ENCODE results near the gene RAD18. TPM values are rescaled to one million over a fixed set of nuclear protein-coding genes. Genes with fewer than 3 reads are reported as not detected.

The RAD18 gene, protein sequence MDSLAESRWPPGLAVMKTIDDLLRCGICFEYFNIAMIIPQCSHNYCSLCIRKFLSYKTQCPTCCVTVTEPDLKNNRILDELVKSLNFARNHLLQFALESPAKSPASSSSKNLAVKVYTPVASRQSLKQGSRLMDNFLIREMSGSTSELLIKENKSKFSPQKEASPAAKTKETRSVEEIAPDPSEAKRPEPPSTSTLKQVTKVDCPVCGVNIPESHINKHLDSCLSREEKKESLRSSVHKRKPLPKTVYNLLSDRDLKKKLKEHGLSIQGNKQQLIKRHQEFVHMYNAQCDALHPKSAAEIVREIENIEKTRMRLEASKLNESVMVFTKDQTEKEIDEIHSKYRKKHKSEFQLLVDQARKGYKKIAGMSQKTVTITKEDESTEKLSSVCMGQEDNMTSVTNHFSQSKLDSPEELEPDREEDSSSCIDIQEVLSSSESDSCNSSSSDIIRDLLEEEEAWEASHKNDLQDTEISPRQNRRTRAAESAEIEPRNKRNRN
- polyA plus RNA-seq (4.7 and 5.4 TPM in 2 replicates), polyA minus RNA-seq (18.5 and 37.9 TPM in 2 replicates)

DNA sequence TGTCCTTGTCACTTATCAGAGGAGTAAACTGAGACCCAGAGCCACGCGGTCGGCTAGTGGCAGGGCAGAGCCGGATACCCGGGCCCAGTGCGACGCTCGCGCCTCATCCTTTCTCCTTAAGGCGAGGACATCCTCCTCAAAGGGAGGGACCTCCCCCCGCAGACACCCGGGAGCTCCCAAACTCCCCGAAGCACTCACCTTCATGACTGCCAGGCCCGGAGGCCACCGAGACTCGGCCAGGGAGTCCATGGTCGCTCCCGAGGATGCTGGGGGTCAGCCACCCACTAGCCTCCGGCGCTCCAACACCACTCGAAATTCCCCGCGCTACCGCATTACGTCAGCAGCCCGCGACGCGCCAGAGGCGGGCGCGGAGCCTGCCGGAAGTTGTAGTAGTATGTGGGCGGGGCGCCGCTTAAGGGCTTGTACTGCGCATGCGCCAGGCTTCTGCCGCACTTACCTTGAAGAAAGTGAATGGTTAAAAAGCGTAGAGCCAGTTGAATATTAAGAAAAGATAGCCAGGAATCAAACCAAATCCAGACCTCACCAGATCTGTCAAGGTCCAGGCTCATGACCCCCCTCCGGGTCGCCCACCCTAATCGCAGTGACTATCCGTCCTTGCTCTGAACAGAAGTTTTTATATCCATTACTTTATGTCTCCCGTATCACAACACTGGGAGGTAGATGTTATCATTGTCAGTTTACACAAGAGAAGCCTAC is at the start of gene RAD18:
Gene RAD18 (minus strand): TSS at position 336 of the 717 bp plus-strand sequence. CDS start 87 bp downstream, at position 249.
- peak; percentile 13 for TF ChIP-seq TAF1 (IDR thresholded peaks at IDR 0.05; ENCODE audit: low read depth)
- TF ChIP-seq REST (IDR thresholded peaks at IDR 0.05; ENCODE audit: borderline replicate concordance): peak; percentile 30
- peak; percentile 97 for TF ChIP-seq MXI1 (conservative IDR thresholded peaks at IDR 0.05; ENCODE audit: poor library complexity, severe bottlenecking)
- TF ChIP-seq EZH2 (IDR thresholded peaks at IDR 0.05; ENCODE audit: borderline replicate concordance, insufficient read depth, low read length, poor library complexity, severe bottlenecking): no peak
- TF ChIP-seq POLR2AphosphoS5 (IDR thresholded peaks at IDR 0.05): peak; percentile 88
- TF ChIP-seq CTCF (IDR thresholded peaks at IDR 0.05; ENCODE audit: poor library complexity, severe bottlenecking): no peak
- TF ChIP-seq RAD21 (conservative IDR thresholded peaks at IDR 0.05): no peak
- peak; percentile 49 for TF ChIP-seq EP300 (conservative IDR thresholded peaks at IDR 0.05; ENCODE audit: poor library complexity, severe bottlenecking)
- TF ChIP-seq SMC3 (conservative IDR thresholded peaks at IDR 0.05; ENCODE audit: poor library complexity): peak; percentile 53

GRCh38 chr3:9012521-9012920 is 49.2 kb upstream of the RAD18 start:
- Histone ChIP-seq H3K79me2 (replicated peaks; ENCODE audit: insufficient read depth, low read length) (no peaks in the 10 kb centered on the region), H2AFZ (ENCODE audit: low read depth, low read length) (no peak overlapping the region), H3K27ac (ENCODE audit: low read length) (no peak overlapping the region), H3K4me2 (ENCODE audit: low read length) (no peak overlapping the region), H3K36me3 (ENCODE audit: insufficient read depth, low read length) (peaks cover 7% of the 10 kb centered on the region), H4K20me1 (ENCODE audit: insufficient read depth) (no peaks in the 10 kb centered on the region), H3F3A (ENCODE audit: insufficient read depth, low read length, poor library complexity, severe bottlenecking) (no peaks in the 10 kb centered on the region), H3K4me3 (ENCODE audit: low read length) (no peak overlapping the region), H3K9ac (ENCODE audit: low read length) (no peak overlapping the region), H3K27me3 (ENCODE audit: insufficient read depth, low read depth, low read length) (no peaks in the 10 kb centered on the region), H3K9me2 (ENCODE audit: insufficient read depth, low read length) (no peaks in the 10 kb centered on the region), H3K9me3 (ENCODE audit: low read length) (no peaks in the 10 kb centered on the region)
- TF ChIP-seq SMC3 (conservative IDR thresholded peaks at IDR 0.05; ENCODE audit: poor library complexity): no peak

More for the DNA sequence above, at the start of gene RAD18:
- Histone ChIP-seq H3K4me3 (ENCODE audit: low read length) (peak within 1 kb of the TSS; percentile 86), H3K9me3 (ENCODE audit: low read length) (no peaks in the 10 kb centered on the region), H3K4me2 (ENCODE audit: low read length) (peak within 1 kb of the TSS; percentile 97), H3K36me3 (ENCODE audit: insufficient read depth, low read length) (peaks cover 3% of the 10 kb centered on the region), H3K27ac (ENCODE audit: low read length) (peak within 1 kb of the TSS; percentile 23), H4K20me1 (ENCODE audit: insufficient read depth) (no peaks in the 10 kb centered on the region), H3K79me2 (replicated peaks; ENCODE audit: insufficient read depth, low read length) (peaks cover 31% of the 10 kb centered on the region), H2AFZ (ENCODE audit: low read depth, low read length) (peak within 1 kb of the TSS; percentile 56), H3K9me2 (ENCODE audit: insufficient read depth, low read length) (no peaks in the 10 kb centered on the region), H3K9ac (ENCODE audit: low read length) (peak within 1 kb of the TSS; percentile 64), H3F3A (ENCODE audit: insufficient read depth, low read length, poor library complexity, severe bottlenecking) (no peaks in the 10 kb centered on the region), H3K27me3 (ENCODE audit: insufficient read depth, low read depth, low read length) (no peaks in the 10 kb centered on the region)
